Activated CD4-positive, alpha-beta T cell treated with anti-CD3 and anti-CD28 coated beads, Interleukin-2, Interleukin-6, amounts not matched to agents 100 ng/mL and 50 ng/mL, durations not matched to agents 16 hours and 8 hours (primary cell): Measurements from ENCODE around the gene CACNA1A.

Experiments
- DNase-seq: peaks from one replicate; pipeline ENCODE4 v3.0.0-alpha.2; 2020

Gene CACNA1A

DNA sequence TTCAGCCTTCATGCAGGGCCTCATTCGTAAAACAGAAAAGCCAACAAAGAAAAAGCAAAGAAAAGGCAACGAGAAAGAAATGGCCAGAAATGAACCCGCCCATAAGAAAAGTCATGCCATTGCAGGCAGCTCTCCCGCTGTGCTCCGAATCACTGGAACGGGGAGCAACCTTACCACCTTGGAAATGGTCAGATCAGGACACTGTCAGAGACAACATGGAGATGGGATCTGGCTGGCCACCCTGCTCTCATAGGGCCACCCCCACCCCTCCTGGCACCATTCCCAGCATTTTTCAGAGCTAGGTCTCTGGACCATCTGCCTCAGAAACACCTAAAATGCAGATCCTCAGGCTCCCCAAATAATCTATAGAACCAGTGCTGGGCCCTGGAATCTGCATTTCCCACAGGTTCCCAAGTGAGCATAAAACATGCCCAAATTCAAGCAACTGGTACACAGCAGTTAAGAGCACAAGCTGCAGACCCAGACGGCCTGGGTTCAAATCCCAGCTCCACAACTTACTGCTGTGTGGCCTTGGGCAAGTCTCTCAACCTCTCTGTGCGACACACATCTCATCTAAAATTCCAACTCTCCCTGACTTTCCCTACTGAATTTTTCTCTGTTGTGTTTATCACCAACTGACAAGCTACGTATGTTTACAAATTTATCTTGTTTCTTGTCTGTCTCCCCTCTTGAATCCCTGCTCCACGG is 204.5 kb downstream of the CACNA1A start:
- no peak for DNase-seq

DNA sequence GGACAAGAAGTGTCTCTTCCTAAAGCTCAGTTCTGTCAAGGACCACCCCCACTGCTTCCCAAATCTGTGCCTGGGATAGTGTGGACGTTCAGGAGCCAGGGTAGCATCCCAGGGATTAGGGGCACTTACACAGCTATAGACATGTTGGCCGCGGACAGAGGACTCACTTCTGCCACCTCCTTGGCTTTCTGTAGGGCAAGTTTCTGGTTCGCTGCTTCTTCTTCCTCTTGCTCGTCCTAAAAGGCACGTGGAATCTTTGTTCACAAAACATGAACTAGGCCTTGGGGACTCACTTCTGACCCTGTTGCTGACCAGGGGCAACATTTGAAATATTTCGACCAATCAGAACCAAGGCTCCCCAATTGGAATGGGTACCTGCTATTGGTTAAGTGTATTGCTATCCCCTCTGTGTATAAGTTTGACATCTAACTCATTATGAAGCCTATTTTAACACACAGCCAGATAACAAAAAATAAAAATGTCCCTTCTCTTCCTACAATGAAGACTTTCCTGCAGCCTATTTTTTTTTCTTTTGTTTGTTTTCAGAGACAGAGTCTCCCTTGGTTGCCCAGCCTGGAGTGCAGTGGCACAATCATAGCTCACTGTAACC is 205.8 kb downstream of the CACNA1A start:
- no peak for DNase-seq

DNA sequence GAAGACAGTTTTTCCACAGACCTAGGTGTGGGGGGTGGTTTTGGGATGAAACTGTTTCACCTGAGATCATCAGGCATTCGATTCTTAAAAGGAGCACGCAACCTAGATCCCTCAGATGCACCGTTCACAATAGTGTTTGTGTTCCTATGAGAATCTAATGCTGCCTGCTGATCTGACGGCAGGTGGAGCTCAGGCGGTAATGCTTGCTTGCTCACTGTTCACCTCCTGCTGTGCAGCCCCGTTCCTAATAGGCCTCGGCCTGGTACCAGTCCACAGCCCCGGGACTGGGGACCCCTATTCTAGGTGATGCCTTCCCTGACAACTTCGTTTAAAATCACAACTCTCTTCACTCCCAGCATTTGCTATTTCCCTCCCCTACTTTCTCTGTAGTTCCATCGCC is 206.4 kb downstream of the CACNA1A start:
- no peak for DNase-seq

DNA sequence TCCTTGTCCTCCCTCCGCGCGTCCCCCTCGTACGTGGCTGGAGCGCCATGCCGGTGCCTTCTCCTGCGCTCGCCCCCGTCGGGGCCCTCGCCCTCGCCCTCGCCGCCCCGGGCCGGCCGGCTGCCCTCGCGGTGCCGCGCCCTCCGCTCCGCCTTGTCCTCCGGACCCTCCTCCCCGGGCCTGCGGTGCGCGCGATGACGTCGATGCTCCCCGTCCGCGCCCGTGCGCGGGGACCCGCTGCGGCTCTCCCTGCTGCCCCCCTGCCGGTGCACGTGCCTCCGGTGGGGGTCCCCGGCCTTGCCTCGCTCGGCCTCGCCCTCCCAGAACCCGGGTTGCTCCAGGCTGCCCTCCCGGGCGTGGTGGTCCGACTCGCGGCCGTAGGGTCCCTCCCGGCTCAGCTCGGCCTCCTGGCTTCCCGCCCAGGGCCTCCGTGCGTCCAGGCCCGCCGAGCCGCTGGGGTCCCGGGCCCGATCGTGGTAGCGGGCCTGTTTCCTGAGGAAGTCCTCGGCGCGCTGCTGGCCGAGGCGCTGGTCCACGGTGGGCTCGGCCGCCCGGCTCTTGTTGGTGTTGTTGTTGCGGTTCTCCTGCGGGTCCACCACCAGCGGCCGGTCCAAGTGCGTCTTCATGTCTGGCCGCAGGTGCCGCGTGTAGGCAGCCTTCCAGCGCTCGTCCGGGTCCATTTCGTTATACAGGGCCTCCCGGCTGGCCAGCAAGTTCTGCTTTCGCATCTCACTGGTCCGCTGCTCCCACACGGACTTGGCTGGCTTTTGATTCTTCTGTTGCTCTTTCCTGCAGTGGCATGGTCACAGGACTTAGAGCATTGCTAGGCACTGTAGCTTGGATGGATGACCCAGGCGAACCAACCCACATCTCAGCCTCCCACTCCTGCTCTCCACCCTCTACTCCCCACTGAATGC is 207.5 kb downstream of the CACNA1A start:
- DNase-seq, result no peak

DNA sequence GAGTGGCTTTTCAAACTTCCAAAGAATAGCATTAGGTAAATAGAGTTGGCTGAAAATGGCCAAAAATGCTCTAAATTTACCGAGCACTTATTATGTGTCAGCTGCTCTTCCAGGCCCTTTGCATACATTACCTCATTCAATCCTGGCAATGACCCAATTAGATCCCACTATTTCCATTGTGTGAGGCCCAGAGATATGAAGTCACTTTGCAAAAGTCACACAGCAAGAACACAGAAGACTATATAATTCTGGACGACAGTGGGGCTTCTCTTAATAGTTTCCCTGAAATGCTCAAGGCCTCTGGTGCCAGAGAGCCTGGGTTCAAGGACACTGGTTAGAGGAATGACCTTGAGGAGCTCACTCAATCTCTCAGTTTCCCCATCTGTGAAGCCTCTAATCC is 209.3 kb downstream of the CACNA1A start:
- DNase-seq, result no peak

DNA sequence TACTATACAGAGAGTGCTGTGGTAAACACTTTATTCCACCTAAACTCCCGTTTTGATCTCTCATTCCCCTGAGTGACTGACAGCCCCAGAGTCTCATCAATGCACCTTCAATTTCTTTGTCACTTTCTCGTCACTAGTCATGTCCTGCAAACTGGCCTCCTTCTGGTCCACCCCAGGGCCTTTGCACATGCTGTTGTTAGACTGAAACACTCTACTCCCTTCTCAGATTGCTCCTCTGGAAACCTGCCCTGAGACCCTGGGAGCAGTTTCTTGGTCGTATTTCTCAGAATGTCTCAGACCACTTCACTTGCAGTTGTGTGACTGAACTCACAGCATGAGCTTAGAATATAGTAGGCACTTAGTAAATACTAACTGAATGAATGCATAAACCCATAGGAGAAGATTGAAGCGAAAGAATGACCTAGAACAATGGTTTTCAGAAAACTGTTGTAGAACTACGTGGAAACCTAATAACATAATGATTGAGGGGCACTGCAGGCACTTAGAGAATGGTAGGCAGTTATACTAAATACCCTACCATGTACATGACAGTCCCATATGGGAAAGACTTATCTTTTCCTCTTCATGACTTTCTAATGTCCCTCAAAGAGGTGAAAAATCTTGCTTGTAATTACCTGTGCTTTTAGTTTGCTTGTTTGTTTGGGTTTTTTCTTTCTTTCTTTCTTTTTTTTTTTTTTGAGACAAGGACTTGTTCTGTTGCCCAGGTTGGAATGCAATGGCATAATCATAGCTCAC is 211.3 kb downstream of the CACNA1A start:
- DNase-seq, result no peak

DNA sequence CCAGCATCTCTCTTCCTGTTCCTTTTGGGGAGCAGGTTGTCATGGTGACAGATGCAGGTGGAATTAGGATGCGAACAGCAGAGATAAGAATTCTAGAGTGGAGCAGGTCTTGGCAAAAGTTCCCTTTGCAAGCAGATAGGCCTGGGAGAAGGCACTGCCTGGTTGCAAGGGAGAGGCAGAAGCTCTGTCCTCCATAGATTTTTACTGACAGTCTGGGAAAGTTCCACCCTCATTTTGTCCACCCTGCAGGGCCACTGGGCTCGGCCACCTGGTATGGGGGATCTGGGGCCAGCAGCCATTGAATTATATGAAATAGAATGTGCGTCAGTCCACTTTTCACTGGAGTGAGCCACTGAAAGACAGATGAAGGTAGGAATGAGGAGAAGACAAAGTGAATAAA is 214.4 kb downstream of the CACNA1A start:
- no peak for DNase-seq

DNA sequence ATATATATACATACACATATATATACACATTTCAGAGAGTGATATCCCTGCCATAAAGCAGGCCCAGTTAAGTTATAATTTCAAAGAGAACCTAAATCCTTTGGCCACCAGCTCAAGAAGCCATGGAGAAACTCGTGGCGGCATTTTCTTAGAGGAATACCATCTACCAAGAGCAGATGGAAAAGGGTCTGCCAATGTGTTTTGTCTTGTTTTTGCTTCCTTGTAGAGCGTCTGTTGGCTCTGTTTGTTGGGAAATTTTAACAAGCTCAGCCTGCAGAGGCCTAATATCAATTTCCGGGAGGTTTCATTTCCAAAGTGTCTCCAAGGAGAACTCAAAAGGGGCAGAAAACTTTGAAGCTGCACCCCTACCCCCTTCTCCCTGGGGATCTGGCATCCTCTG is 215.5 kb downstream of the CACNA1A start:
- DNase-seq, result no peak

DNA sequence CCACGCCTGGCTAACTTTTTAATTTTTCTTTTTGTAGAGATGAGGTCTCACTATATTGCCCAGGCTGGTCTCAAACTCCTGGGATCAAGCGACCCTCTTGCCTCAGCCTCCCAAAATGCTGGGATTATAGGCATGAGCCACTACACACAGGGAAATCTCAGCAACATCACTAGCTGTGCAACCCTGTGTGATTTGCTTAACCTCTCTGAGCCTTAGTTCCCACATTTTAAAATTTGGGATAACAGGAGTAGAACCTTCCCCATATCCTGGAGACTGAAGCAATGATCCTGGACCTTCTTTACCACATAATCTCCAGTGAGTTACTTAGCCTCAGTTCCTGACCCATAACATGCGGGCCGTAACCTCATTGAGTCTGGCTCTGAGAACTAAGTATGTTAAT is 217.0 kb downstream of the CACNA1A start:
- no peak for DNase-seq

DNA sequence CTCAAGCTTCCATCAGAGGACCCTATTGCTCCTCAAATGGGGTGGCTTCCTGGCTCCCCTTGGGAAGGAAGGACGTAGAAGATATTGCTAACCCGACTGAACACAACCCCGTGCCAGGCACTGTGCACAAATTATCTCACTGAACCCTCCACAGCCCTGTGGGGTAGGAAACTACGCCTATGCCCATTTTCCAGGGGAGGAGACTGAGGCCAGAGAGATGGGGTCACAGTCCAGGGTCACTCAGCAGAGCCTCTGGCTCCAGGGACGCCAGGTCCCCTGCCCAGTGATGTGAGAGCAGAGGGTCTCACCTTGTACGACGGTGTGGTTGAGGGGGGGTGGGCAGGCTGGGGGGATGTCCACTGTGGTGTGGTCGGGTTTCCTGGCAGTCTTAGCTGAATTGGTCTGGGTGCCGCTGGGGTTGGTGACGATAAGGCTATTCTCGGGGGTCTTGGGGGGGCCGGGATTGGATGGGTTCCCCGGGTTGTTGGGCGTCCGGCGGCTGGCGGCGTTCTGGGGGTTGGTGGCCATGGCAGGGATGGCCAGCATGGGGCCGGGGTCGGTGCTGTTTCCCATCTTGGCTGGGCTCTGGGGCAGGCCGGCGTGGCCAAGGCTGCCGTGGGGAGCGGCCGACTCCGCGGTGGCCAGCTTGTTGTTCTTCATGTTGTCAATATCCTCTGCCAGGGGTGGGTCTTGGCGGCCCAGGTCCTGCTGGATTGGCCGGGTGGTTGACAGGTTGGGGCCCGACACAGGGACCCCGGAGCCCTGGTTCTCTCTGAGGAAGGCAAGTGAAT is 219.9 kb downstream of the CACNA1A start:
- DNase-seq, result no peak

DNA sequence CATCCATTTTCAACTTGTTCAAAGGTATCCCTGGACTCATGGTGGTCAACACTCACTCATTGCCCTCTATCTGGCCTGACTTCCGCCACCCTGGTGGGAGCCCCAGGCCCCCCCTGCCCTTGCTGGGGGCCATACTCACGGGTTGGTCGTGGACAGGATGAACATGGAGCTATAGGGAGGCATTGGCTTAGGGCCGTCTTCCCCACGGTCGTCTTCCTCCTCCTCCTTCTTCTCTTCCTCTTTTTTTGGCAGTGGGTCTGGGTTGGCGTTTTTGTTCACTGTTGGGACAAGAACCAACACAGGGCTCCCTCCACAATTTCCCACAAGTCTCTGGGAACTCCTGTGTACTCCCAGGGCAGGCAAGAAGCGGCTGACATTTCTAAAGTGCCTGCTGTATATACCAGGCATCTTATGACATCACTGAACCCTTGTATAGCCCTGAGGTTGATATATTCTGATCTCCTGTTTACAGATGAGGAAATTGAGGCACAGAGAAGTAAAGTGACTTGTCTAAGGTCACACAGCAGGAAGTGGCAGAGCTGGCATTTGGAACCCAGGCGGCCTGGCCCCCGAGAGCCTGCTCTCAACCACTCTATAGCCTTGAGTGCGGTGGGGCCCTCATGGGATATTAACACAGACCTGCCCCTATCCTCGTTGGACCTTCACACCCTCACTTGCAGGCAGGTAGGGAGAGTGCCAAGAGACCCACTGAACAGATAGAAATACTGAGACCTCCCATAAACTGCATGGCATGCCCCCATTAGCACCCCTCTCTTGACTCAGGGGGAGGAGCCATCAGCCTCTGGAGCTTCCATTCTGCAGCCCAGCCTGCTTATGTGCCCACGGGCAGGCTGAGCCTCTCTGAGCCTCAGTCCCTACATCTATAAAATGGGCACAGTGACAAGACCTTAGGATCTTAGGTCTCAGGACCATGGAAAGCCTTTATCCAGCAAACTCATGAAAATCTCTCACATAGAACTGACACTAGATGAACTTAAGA is 221.1 kb downstream of the CACNA1A start:
- no peak for DNase-seq

DNA sequence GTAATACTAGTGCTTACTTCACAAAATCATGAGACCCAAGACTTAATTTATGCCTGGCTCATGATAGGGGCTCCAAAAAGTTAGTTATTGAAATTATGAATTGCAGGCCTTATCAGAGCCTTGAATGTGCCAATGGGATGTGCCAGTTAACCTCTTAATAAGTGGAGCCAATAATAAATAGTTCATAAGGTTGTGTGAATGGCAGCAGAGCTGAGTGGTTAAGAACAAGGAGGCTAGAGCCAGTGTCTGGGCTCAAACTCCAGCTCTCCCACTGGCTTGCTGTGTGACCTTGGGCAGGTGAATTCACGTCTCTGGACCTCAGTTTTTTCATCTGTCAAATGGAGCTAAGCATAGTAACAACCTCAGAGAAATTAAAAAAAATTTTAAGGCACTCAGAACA is 222.4 kb downstream of the CACNA1A start:
- DNase-seq, result no peak

DNA sequence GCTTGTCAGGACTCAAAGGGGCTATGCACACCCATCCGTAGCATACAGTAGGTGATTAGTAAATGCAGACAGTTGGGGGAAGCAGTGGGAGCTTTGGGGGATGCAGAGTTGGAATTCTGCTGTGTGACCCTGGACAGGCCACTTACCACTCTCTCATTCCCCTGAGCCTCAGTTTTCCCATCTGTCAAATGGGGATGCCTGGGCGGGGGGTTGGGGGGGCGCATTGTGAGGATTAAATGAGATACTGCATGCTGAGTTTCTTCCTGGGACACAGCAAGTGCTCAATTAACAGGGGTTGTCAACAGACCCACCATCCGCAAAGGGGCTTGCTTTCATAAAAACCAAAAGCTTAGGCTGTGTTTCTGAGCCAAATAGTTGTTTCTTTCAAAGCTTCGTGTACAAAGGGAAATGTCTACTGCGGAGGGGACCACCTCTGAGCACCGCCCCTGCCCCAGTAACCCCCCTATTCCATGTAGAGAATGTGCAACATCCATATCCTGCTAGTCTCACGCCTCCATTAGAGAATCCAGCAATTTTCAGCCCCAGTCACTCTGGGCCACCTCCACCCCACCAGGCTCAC is 223.7 kb downstream of the CACNA1A start:
- DNase-seq, result no peak

DNA sequence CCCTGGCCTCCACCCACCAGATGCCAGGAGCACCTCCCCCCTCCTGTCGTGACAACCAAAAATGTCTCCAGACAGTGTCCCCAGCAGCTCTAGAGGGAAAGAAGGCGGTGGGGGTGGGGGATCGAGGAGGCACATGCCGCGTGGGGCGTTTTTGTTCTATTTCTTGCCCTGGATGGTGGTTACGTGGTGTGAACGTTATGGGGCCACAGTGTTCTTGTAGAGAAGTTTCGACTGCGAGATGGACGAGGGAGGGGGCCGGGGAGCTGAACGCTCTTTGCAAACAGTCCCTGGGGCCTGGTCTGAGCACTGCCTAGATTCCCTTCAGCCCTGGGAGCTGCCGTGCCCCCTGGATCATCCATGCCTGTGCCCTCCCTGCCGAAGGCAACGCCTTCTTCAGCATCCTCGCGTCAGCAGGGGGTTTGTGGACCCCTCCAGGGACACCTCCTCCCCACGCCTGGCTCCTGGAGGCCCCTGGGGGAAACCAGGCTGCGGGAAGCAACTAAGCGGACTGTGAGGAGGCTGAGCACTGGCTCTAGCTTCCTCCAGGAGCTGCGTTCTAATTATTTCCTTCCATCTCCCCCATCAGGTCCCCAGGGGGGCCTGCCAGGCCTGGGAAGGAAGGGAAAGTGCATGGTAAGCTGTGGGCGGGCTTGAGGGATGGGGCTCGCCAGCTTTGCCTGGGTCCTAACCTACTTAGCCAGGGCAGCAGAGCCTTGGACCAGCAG is 224.6 kb downstream of the CACNA1A start:
- no peak for DNase-seq

DNA sequence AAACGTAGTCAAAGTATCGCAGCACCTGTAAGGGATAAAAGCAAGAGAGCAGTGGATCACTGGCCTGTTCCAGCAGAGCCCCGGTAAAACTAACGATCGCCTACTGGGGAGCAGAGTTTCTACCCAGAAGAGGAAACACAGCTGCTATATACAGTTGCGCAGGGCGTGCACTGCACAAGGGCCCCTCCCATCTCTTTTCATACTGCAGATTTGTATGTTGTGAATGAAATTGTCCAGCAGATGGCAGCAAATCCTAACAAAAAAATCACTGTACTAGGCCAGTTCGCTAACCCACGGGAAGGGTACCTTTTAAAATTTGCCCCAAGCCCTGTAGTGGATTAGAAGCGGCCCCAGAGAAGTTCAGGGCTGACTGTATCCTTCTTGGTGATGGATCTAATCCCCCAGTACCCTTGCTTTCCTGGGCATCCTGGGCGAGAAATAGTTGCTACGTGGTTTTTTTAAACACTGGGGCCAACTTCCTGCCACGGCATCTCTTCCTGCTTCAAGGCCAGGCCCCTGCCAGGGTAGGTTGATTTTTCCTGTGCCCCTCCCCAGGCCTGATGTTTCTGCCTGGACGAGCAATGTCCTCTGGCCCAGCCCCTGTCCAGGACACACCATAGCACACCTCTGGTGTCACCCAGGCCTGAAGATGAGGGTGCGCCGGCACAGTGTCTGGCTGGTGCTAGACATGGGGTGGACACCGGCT is 229.0 kb downstream of the CACNA1A start:
- DNase-seq, result peak; percentile 86

DNA sequence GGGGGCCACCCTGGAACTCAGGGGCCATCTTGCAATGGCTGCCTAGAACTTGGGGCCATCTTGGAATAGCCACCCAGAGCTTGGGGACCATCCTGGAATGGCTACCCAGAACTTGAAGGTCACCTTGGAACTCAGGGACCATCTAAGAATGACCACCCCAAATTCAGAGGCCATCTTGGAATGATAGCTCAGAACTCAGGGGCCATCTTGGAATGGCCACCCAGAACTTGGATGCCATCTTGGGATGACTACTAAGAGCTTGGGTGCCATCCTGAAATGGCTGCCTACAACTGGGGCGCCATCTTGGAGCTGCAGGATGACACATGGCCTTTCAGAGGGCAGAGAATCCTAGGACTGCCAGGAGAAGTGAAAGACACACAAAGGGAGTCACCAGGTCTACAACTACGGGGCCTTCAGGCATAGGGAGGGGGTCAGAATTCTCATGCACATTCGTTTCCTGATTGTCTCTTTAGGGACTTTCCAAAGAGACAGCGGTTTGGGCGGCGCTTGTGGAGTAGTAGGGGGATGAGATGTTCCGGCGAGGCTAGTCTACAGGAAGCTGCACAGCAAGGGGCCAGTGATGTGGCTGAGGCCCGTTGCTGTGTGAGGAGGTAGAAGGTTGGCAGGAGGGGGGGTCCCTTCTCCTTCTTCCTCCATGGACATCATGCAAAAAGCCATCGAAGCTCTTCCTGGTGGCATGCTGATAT is 231.1 kb downstream of the CACNA1A start:
- DNase-seq, result peak; percentile 15

DNA sequence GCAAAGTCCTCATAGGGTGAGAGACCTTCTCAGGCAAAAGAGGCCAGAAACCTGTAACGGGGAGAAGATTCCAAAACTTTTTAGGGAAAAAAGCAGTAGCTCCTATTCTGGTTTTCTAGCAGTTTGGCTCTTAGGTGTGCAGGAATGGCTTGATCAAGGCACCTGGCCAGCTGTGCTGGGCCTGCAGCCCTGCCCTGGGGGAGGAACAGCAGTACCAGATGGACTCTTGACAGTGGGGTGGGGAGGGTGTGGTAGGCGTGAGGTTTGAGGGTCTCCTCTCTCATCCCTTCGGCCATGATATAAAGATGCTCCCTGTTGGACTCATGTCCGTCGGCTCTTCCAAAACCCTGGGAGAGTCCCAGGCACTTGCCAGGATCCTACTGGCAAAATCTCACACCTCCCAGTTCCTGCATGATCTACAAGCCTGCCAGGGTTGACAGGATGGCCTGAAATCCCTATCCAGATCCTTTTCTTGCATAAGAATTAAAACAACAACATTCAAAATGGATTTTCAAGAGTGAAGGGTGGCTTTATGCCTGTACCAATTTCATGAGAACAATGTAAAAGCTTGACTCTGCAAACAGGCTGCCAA is 235.7 kb downstream of the CACNA1A start:
- DNase-seq, result no peak

DNA sequence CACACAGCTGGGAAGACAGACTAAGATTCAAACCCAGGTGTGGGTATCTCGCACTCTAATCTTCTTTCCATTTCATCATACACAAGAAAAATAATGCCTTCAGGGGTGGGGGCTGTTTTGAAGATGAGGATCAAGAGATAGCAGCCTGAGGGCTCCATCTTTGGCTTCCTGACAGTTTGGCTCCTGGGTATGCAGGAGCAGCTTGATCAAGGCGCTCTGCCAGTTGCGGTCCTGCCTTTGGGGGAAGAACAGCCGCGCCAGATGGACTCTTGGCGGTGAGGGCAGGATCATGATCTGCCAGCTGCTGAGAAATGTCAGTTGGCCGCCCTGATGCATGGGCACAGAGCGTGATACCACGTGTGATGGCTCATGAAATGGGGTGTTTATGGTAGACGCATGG is 236.9 kb downstream of the CACNA1A start:
- DNase-seq, result no peak
